ENCODE results near the gene MED23. TPM values are rescaled to one million over a fixed set of nuclear protein-coding genes. Genes with fewer than 3 reads are reported as not detected.
"Not testable (repeated sequence)": the region's sequence is repeated elsewhere in the genome, so short reads cannot be mapped to it uniquely, and the experiment has no call there.

MED23 gene
- total RNA-seq, 4 donors from 2014 or later: 28.8 to 50.3 (median 36.7) TPM

DNA sequence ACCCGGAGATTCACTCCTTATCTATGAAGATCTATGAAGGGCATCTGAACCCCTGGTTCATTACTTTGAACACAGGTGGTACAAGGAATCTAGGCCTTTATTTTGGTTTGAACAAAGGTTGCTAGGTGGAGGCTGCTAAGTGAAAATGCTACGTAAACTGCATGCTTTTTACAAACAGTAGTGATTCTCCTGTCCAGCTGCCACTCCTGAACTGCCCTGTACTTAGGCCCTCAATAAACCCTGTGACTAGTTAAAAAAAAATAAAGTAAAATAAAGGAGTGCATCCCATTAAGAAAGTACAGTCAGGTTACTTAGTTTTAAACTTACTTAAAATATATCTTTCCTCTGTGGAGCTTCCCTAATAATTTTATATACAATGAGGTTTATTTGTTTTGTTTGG lies 82.7 kb downstream of the MED23 start:
- Histone ChIP-seq H3K4me1 (no peaks in the 10 kb centered on the region), H3K27ac (no peak overlapping the region), H3K9me3 (no peaks in the 10 kb centered on the region), H3K4me3 (no peak overlapping the region), H3K36me3 (no peaks in the 10 kb centered on the region), H3K27me3 (no peaks in the 10 kb centered on the region)
- no peak for DNase-seq
- TF ChIP-seq POLR2A (IDR thresholded peaks at IDR 0.05): no peak
- TF ChIP-seq, protein P1, sequence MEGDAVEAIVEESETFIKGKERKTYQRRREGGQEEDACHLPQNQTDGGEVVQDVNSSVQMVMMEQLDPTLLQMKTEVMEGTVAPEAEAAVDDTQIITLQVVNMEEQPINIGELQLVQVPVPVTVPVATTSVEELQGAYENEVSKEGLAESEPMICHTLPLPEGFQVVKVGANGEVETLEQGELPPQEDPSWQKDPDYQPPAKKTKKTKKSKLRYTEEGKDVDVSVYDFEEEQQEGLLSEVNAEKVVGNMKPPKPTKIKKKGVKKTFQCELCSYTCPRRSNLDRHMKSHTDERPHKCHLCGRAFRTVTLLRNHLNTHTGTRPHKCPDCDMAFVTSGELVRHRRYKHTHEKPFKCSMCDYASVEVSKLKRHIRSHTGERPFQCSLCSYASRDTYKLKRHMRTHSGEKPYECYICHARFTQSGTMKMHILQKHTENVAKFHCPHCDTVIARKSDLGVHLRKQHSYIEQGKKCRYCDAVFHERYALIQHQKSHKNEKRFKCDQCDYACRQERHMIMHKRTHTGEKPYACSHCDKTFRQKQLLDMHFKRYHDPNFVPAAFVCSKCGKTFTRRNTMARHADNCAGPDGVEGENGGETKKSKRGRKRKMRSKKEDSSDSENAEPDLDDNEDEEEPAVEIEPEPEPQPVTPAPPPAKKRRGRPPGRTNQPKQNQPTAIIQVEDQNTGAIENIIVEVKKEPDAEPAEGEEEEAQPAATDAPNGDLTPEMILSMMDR (IDR thresholded peaks at IDR 0.05): no peak

DNA sequence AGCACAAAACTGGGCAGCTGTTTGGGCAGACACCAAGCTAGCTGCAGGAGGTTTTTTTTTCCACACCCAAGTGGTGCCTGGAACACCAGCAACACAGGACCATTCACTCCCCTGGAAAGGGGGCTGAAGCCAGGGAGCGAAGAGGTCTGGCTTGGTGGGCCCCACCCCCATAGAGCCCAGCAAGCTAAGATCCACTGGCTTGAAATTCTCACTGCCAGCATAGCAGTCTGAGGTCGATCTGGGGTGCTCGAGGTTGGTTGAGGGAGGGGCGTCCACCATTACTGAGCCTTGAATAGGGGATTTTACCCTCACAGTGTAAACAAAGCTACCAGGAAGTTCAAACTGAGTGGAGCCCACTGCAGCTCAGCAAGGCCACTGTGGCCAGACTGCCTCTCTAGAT lies 89.4 kb downstream of the MED23 start:
- not testable (repeated sequence) for H3K4me1 ChIP-seq, H3K36me3 ChIP-seq, H3K9me3 ChIP-seq, H3K27ac ChIP-seq, H3K4me3 ChIP-seq, DNase-seq, H3K27me3 ChIP-seq

GRCh38 chr6:131532580-131533039 lies 95.4 kb downstream of the MED23 start:
- Histone ChIP-seq H3K4me3 (no peak overlapping the region), H3K27me3 (no peaks in the 10 kb centered on the region), H3K36me3 (no peaks in the 10 kb centered on the region), H3K27ac (no peak overlapping the region), H3K9me3 (no peaks in the 10 kb centered on the region), H3K4me1 (no peaks in the 10 kb centered on the region)
- TF ChIP-seq POLR2A (IDR thresholded peaks at IDR 0.05): no peak
- TF ChIP-seq, protein P1 (IDR thresholded peaks at IDR 0.05): no peak
- no peak for DNase-seq

- H3K4me1 ChIP-seq, H3K36me3 ChIP-seq, DNase-seq, H3K27me3 ChIP-seq, H3K4me3 ChIP-seq, H3K9me3 ChIP-seq, H3K27ac ChIP-seq: not testable (repeated sequence)
These were observed 96.4 kb downstream of the MED23 start for GRCh38 chr6:131531681-131532080.

GRCh38 chr6:131530936-131531335 lies 97.1 kb downstream of the MED23 start:
- H3K9me3 ChIP-seq, H3K27me3 ChIP-seq, H3K27ac ChIP-seq, DNase-seq, H3K4me1 ChIP-seq, H3K4me3 ChIP-seq, H3K36me3 ChIP-seq: not testable (repeated sequence)

DNA sequence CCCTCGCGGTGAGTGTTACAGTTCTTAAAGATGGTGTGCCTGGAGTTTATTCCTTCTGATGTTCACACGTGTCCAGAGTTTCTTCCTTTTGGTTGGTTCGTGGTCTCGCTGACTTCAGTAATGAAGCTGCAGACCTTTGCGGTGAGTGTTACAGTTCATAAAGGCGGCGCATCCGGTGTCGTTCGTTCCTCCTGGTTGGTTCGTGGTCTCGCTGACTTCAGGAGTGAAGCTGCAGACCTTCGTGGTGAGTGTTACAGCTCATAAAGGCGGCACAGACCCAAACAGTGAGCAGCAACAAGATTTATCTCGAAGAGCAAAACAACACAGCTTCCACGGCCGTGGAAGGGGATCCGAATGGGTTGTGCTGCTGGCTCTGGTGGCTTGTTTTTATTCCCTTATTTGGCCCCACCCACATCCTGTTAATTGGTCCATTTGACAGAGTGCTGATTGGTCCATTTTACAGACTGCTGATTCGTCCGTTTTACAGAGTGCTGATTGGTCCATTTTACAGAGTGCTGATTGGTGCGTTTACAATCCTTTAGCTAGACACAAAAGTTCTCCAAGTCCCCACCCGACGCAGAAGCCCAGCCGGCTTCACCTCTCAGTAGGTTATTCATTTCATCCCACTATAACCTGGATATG lies 103.2 kb downstream of the MED23 start:
- H3K4me1 ChIP-seq: no peaks in the 10 kb centered on the region
- TF ChIP-seq POLR2A (IDR thresholded peaks at IDR 0.05): no peak
- TF ChIP-seq, protein P1 (IDR thresholded peaks at IDR 0.05): no peak
- no peak overlapping the region for H3K4me3 ChIP-seq
- H3K27ac ChIP-seq: no peak overlapping the region
- H3K9me3 ChIP-seq: no peaks in the 10 kb centered on the region
- no peaks in the 10 kb centered on the region for H3K27me3 ChIP-seq
- no peak for DNase-seq
- no peaks in the 10 kb centered on the region for H3K36me3 ChIP-seq

DNA sequence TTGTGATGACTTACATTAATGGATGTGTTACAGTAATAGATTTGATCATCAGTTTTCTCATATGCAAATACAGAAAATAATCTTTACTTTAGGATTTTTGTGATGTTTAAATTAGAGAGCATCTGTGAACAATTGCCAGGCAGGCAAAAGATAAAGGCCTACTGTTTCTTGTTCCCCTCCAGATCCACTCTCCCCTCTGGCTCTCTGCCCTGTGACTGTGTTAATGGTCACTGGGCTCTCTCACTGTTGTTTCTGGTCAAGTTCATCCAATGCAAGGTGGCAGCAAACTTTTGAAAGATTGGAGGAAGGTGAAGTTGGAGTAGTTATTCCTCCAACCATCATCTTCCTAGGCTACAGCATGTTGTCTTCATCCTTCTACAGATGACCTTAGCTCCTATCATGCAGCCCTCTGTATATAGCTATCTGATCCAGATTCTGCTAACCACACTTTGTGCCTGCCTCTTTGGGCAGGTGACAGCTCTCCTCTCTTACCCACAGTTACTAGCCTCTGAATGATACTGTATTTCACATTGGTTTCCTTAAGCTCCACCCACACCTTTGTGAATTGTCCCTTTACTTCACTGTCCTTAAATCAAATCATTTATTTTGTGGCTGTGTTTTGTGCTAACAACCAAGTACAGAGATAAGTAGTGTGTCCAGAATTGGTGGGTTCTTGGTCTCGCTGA lies 103.9 kb downstream of the MED23 start:
- Histone ChIP-seq H3K36me3 (no peaks in the 10 kb centered on the region), H3K4me3 (no peak overlapping the region), H3K27ac (no peak overlapping the region), H3K9me3 (no peaks in the 10 kb centered on the region), H3K27me3 (no peaks in the 10 kb centered on the region), H3K4me1 (no peaks in the 10 kb centered on the region)
- TF ChIP-seq, protein P1 (IDR thresholded peaks at IDR 0.05): no peak
- TF ChIP-seq POLR2A (IDR thresholded peaks at IDR 0.05): no peak
- DNase-seq: no peak

Small RNA genes within 50 kb of the gene (small RNA-seq; reads per million reads assigned to genes)
- gene RNU4-18P: 0 reads per million in 2 donors

Other genes with a start within 250 kb of the MED23 start
- not detected for gene ARG1, start 55.0 kb downstream of the MED23 start, total RNA-seq
- gene ENPP3, start 9.1 kb upstream of the MED23 start, total RNA-seq: 10 to 100 TPM in 3 of 4 donors, 1 to 10 TPM in 1; 4.1 to 27.2 (median 18.0) TPM
- 1 to 10 TPM in 3 of 4 donors, not detected in 1; 3.2 to 7.2 (median 4.1) TPM for gene OR2A4, start 73.2 kb upstream of the MED23 start, total RNA-seq
- gene CTAGE9, start 82.8 kb upstream of the MED23 start, total RNA-seq: not detected
- gene ENPP1, start 179.8 kb upstream of the MED23 start, total RNA-seq: 1 to 10 TPM; 1.7 to 9.4 (median 7.1) TPM

Data from Peyer's patch (tissue), 4 donors.